ENCODE results near the gene KCTD8.

The KCTD8 gene

GRCh38 chr4:44448521-44449461 is at the start of gene KCTD8:
KCTD8 (minus strand) TSS chr4:44448809.
- peak; percentile 2 for DNase-seq (ENCODE audit: low spot score)

GRCh38 chr4:44494810-44495701 is 46.4 kb upstream of the KCTD8 start:
- no peak for DNase-seq (ENCODE audit: low spot score)

GRCh38 chr4:44493924-44494323 is 45.3 kb upstream of the KCTD8 start:
- DNase-seq (ENCODE audit: low spot score): peak; percentile 11

GRCh38 chr4:44487341-44487740 is 38.7 kb upstream of the KCTD8 start:
- DNase-seq (ENCODE audit: low spot score): no peak

- DNase-seq (ENCODE audit: low spot score): no peak
These were observed 31.1 kb upstream of the KCTD8 start for GRCh38 chr4:44479731-44480130.

GRCh38 chr4:44462259-44462658 is 13.7 kb upstream of the KCTD8 start:
- DNase-seq (ENCODE audit: low spot score): no peak

- DNase-seq (ENCODE audit: low spot score): no peak
These were observed 775 bp downstream of the KCTD8 start for GRCh38 chr4:44447563-44448504.

GRCh38 chr4:44446801-44447562 is 1.6 kb downstream of the KCTD8 start:
- DNase-seq (ENCODE audit: low spot score): no peak

- DNase-seq (ENCODE audit: low spot score): no peak
These were observed 2.4 kb downstream of the KCTD8 start for GRCh38 chr4:44446191-44446590.

- no peak for DNase-seq (ENCODE audit: low spot score)
These were observed 9.9 kb downstream of the KCTD8 start for GRCh38 chr4:44438687-44439086.

GRCh38 chr4:44434247-44434646 is 14.4 kb downstream of the KCTD8 start:
- no peak for DNase-seq (ENCODE audit: low spot score)

GRCh38 chr4:44425614-44426208 is 22.9 kb downstream of the KCTD8 start:
- peak; percentile 0 for DNase-seq (ENCODE audit: low spot score)

- DNase-seq (ENCODE audit: low spot score): no peak
These were observed 25.7 kb downstream of the KCTD8 start for GRCh38 chr4:44422912-44423311.

GRCh38 chr4:44421330-44422065 is 27.1 kb downstream of the KCTD8 start:
- no peak for DNase-seq (ENCODE audit: low spot score)

GRCh38 chr4:44415251-44415650 is 33.4 kb downstream of the KCTD8 start:
- DNase-seq (ENCODE audit: low spot score): no peak

GRCh38 chr4:44368413-44369167 is 80.0 kb downstream of the KCTD8 start:
- no peak for DNase-seq (ENCODE audit: low spot score)

GRCh38 chr4:44354172-44354571 is 94.4 kb downstream of the KCTD8 start:
- no peak for DNase-seq (ENCODE audit: low spot score)

- DNase-seq (ENCODE audit: low spot score): no peak
These were observed 97.5 kb downstream of the KCTD8 start for GRCh38 chr4:44351069-44351468.

GRCh38 chr4:44342800-44343199 is 105.8 kb downstream of the KCTD8 start:
- DNase-seq (ENCODE audit: low spot score): no peak

Data from SW480 (cell line).